K562 (cell line): Measurements from ENCODE around the gene RASSF10. TPM values are rescaled to one million over a fixed set of nuclear protein-coding genes. Genes with fewer than 3 reads are reported as not detected.
A peak's percentile ranks its signal among the peaks of the same experiment; 100 is the strongest.

ENCODE experiments used
- ATAC-seq: fragments of 200-7000 bp; cut with Tn5 transposase; 3 replicates; pipeline ENCODE4 v1.9.1; 2020; ENCODE audit warnings: moderate library complexity
- BruUV-seq: library from RNA; stranded (reverse); fragments of 400-500 nt; replicated peaks from 2 replicates; lab custom pipeline; 2021; lab: Mats Ljungman, UMichigan
- CTCF ChIA-PET: fragments of 300-600 bp; formaldehyde crosslinking; extraction: SDS; loops from one replicate; lab custom pipeline; 2021; ENCODE audit warnings: low intra/inter-chr PET ratio; lab: Yijun Ruan, JAX
- POLR2A ChIA-PET: fragments of 300-600, 350-650 bp; sonication (Branson Sonifier 250); formaldehyde crosslinking; extraction: SDS; loops from one replicate; lab custom pipeline; 2021; ENCODE audit warnings: antibody characterized with exemption, inconsistent platforms; lab: Yijun Ruan, JAX
- DNase-seq, 4 experiments: peaks; one replicate each; pipeline versions ENCODE4 v3.0.0 to v3.0.0-alpha.2; 2011 to 2018; ENCODE audit warnings: low spot score in 3 of 4, mixed read lengths in 3 of 4; ENCODE audit errors: extremely low read depth in 1 of 4
- FAIRE-seq: peaks from 2 replicates; lab custom pipeline; 2011; peaks lifted over from hg19 to GRCh38; lab: Jason Lieb, UNC
- H2AFZ ChIP-seq: 2 replicates; pipeline ENCODE4 v1.6.0; 2011; ENCODE audit warnings: low read depth, low read length, control low read depth, inconsistent platforms
- H3K27ac ChIP-seq: fragments of 200-600 bp; 3 replicates; pipeline ENCODE4 v1.8.0; 2011; ENCODE audit warnings: low read depth, mild to moderate bottlenecking, control low read depth, inconsistent platforms, low read length, moderate library complexity, mixed read lengths; ENCODE audit errors: extremely low read depth
- H3K27me3 ChIP-seq, 2 experiments: fragments of 300-600 bp in 1 of 2; 2 replicates in 1 of 2; 3 replicates in 1 of 2; pipeline versions ENCODE4 v1.6.0 to v1.8.0; 2011; ENCODE audit warnings: inconsistent platforms in 2 of 2, low read length in 2 of 2, mild to moderate bottlenecking in 1 of 2, mixed read lengths in 1 of 2, moderate library complexity in 1 of 2; ENCODE audit not compliant: control insufficient read depth in 2 of 2, insufficient read depth in 2 of 2
- H3K36me3 ChIP-seq: fragments of 300-600 bp; 3 replicates; pipeline ENCODE4 v1.8.0; 2011; ENCODE audit warnings: mild to moderate bottlenecking, low read length, inconsistent platforms; ENCODE audit not compliant: control insufficient read depth, insufficient read depth
- H3K4me1 ChIP-seq, 2 experiments: fragments of 200-600 bp in 1 of 2; replicated peaks in 1 of 2; 2 replicates in 1 of 2; 3 replicates in 1 of 2; pipeline versions ENCODE4 v1.5.1 to v1.8.0; 2011; ENCODE audit warnings: inconsistent platforms in 2 of 2, low read length in 2 of 2, mild to moderate bottlenecking in 1 of 2, mixed read lengths in 1 of 2, moderate library complexity in 1 of 2; ENCODE audit not compliant: control insufficient read depth in 2 of 2, insufficient read depth in 2 of 2
- H3K4me2 ChIP-seq: 2 replicates; pipeline ENCODE4 v1.6.1; 2011; ENCODE audit warnings: low read length, control low read depth, inconsistent platforms, mixed read lengths; ENCODE audit not compliant: insufficient read depth
- H3K4me3 ChIP-seq: fragments of 200-600 bp; sonication (generic), shearing (Covaris generic); 2 replicates; pipeline ENCODE4 v1.5.1; 2016; ENCODE audit warnings: control low read depth, inconsistent platforms
- H3K79me2 ChIP-seq: fragments of 200-600 bp; 3 replicates; pipeline ENCODE4 v1.8.0; 2011; ENCODE audit warnings: low read length, inconsistent platforms; ENCODE audit not compliant: control insufficient read depth, insufficient read depth
- H3K9ac ChIP-seq, 2 experiments: 2 replicates each; pipeline versions ENCODE4 v1.6.0 to v1.6.1; 2011; ENCODE audit warnings: low read depth in 2 of 2, low read length in 2 of 2, control low read depth in 1 of 2, inconsistent platforms in 1 of 2, mild to moderate bottlenecking in 1 of 2, mixed read lengths in 1 of 2; ENCODE audit not compliant: insufficient read depth in 1 of 2
- H3K9me1 ChIP-seq: one replicate; pipeline ENCODE4 v1.6.0; 2011; ENCODE audit warnings: inconsistent platforms, mild to moderate bottlenecking, low read length, moderate library complexity; ENCODE audit not compliant: control insufficient read depth, insufficient read depth
- H3K9me3 ChIP-seq: replicated peaks from 2 replicates; pipeline ENCODE4 v1.5.1; 2011; ENCODE audit warnings: low read depth, low read length, inconsistent platforms; ENCODE audit not compliant: control insufficient read depth, insufficient read depth
- H4K20me1 ChIP-seq: replicated peaks from 2 replicates; pipeline ENCODE4 v1.6.1; 2011; ENCODE audit warnings: low read length, inconsistent platforms, mixed read lengths; ENCODE audit not compliant: control insufficient read depth, insufficient read depth
- ADNP ChIP-seq: fragments of 200-800 bp; sonication (Bioruptor generic); IDR thresholded peaks from 2 replicates; pipeline ENCODE4 v1.6.1; 2016; ENCODE audit warnings: missing genetic modification characterization, missing compliant biosample characterization
- ARID2 ChIP-seq: fragments of 450-650 bp; IDR thresholded peaks from 2 replicates; pipeline ENCODE4 v1.6.1; 2017; ENCODE audit warnings: antibody characterized with exemption, mild to moderate bottlenecking
- ARID3A ChIP-seq: IDR thresholded peaks from 2 replicates; pipeline ENCODE4 v1.6.1; 2012; ENCODE audit warnings: low read depth, low read length, improper control_type of control experiment, borderline replicate concordance
- DMBX1 ChIP-seq: fragments of 250-450 bp; sonication (Bioruptor Pico); IDR thresholded peaks from 2 replicates; pipeline ENCODE4 v1.8.0; 2022; ENCODE audit warnings: inconsistent platforms, mild to moderate bottlenecking, moderate library complexity, borderline replicate concordance
- KLF1 ChIP-seq: fragments of 450-650 bp; IDR thresholded peaks from 2 replicates; pipeline ENCODE4 v1.6.1; 2016; ENCODE audit warnings: missing genetic modification characterization, missing compliant biosample characterization
- MIER1 ChIP-seq: fragments of 450-650 bp; IDR thresholded peaks from 2 replicates; pipeline ENCODE4 v1.6.1; 2016; ENCODE audit warnings: antibody characterized with exemption, mild to moderate bottlenecking, low read depth
- SPI1 ChIP-seq: IDR thresholded peaks from 2 replicates; pipeline ENCODE4 v1.6.1; 2011; ENCODE audit warnings: low read depth, low read length, control low read depth, borderline replicate concordance
- ZBTB34 ChIP-seq: fragments of 250-450 bp; sonication (Bioruptor Pico); IDR thresholded peaks from 2 replicates; pipeline ENCODE4 v1.8.0; 2021; ENCODE audit warnings: mild to moderate bottlenecking, moderate library complexity
- ZHX1 ChIP-seq: fragments of 150-350 bp; conservative IDR thresholded peaks from 2 replicates; pipeline ENCODE4 v1.6.1; 2014; ENCODE audit warnings: low read length
- ZNF197 ChIP-seq: fragments of 200-800 bp; sonication (Bioruptor generic); IDR thresholded peaks from 2 replicates; pipeline ENCODE4 v1.6.1; 2016; ENCODE audit warnings: low read depth, missing genetic modification characterization, missing compliant biosample characterization
- ZNF274 ChIP-seq: IDR thresholded peaks from 2 replicates; pipeline ENCODE4 v1.6.1; 2011; ENCODE audit warnings: low read depth, mild to moderate bottlenecking, low read length, moderate library complexity, borderline replicate concordance
- WGBS: fragments of 100-300 bp; shearing (Covaris generic); methylation state at CpG from one replicate; pipeline ENCODE4 v1.1.6; 2016; ENCODE audit warnings: low coverage, mixed read lengths; ENCODE audit not compliant: insufficient coverage; ENCODE audit errors: missing lambda C conversion rate; 5-methylcytosine and 5-hydroxymethylcytosine counted together
- in situ Hi-C: fragments of 300-500 bp; cut with MboI; formaldehyde crosslinking; loops from 4 replicates; pipeline ENCODE4 v1.15.0; 2018; ENCODE audit warnings: inconsistent platforms, mixed read lengths
- intact Hi-C: fragments of 100-400 bp; cut with micrococcal nuclease; formaldehyde crosslinking; loops from 2 replicates; pipeline ENCODE4 v1.14.2; 2022
- polyA plus RNA-seq, 8 experiments: library from polyadenylated mRNA; depleted of rRNA in 4 of 8; stranded (reverse) in 5 of 8; unstranded in 3 of 8; fragments of >200 nt; fragmentation: Nextera tagmentation in 2 of 8; fragmentation: Illumina TruSeq in 1 of 8; extraction: Ambion mirVana in 2 of 8; extraction: Trizol in 1 of 8; gene quantifications; 2 replicates each; pipeline versions ENCODE4 v1.2.1 to v1.2.3, GENCODE V29; 2011 to 2014; ENCODE audit warnings: inconsistent platforms in 1 of 8, missing spikeins in 1 of 8
- total RNA-seq, 7 experiments: library from RNA; depleted of rRNA in 6 of 7; stranded (reverse); fragments of >200 nt in 6 of 7; fragmentation: Illumina TruSeq in 2 of 7; extraction: Trizol in 2 of 7; gene quantifications; 2 replicates each; pipeline versions ENCODE4 v1.2.1 to v1.2.3, GENCODE V29; 2011 to 2021; ENCODE audit warnings: low replicate concordance in 1 of 7

RASSF10 gene
- total and polyA plus RNA-seq, 9 of the 15 experiments (the other 6 are each of a cell fraction or from before 2014, with no cell fraction given), result not detected

DNA sequence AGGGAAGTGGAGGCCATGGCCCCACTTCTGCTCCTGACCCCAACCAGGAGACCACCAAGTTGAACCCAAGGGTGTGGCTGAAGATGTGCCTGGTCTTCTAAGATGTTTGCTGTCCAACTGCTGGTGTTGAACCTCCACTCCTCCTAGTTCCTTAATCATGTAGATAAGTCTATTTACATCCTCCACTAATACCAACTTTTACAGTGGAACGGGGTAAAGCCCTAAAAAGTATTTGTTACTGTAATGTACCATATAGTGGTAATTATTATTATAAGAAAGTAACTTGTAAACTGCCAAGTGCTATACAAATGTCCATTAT is 19.0 kb upstream of the RASSF10 start:
- H3K79me2 ChIP-seq, result peaks cover 42% of the 10 kb centered on the region
- no peak for ATAC-seq
- H3K4me3 ChIP-seq, result no peak overlapping the region
- 33% methylated on average over 1 of the region's 1 CpG for WGBS
- peak overlapping the region; percentile 65; the same call in 2 of the 3 replicates for H3K27ac ChIP-seq
- DNase-seq, result peak in 1 of 4 experiments; percentile 23
- peak overlapping the region; percentile 80; the same call in 1 of the 2 replicates for H3K4me2 ChIP-seq
- no peak for FAIRE-seq
- peak overlapping the region in 1 of 2 experiments; percentile 67; a peak in 1 of 4 replicates for H3K9ac ChIP-seq
- H4K20me1 ChIP-seq, result peaks cover 5% of the 10 kb centered on the region; the same call in 1 of the 2 replicates
- no peaks in the 10 kb centered on the region for H3K9me3 ChIP-seq
- H3K36me3 ChIP-seq, result peaks cover 34% of the 10 kb centered on the region
- peak overlapping the region; percentile 75; the same call in 1 of the 2 replicates for H2AFZ ChIP-seq
- CTCF ChIA-PET, result no interaction called here
- H3K27me3 ChIP-seq, result no peaks in the 10 kb centered on the region
- no TSS peak for BruUV-seq
- H3K4me1 ChIP-seq, result peaks cover 9 to 45% of the 10 kb centered on the region in 2 experiments; a peak in 3 of 5 replicates
- in situ Hi-C loops (loop anchor here (10.0 kb wide), 1 partner anchor 125 kb away; no protein-coding TSS in a partner anchor), intact Hi-C loops (no loop called here)
- POLR2A ChIA-PET, result interaction anchor here (1.3 kb wide), 1 partner anchor 11 kb away, joined by 4 read pairs; no protein-coding TSS in a partner anchor
- H3K9me1 ChIP-seq, result no peaks in the 10 kb centered on the region
- TF ChIP-seq ZHX1 (no peak), ZNF197 (no peak), ADNP (tag) (0 out of 2 replicates have a peak, but pooled peaks have one; percentile 1), DMBX1 (0 out of 2 replicates have a peak, but pooled peaks have one; percentile 19), ARID3A (no peak), KLF1 (tag) (no peak), ARID2 (no peak), ZNF274 (no peak), ZBTB34 (CRISPR knock-in tag) (no peak), MIER1 (0 out of 2 replicates have a peak, but pooled peaks have one; percentile 13), SPI1 (peak; percentile 9; the same call in 1 of the 2 replicates)
